H1 (cell line): ENCODE measurements around the gene SMTN. TPM values are rescaled to one million over a fixed set of nuclear protein-coding genes. Genes with fewer than 3 reads are reported as not detected.

Experiments
- ASH2L ChIP-seq: fragments of 200-600, 300-600 bp; sonication (generic); IDR thresholded peaks from one replicate; pipeline ENCODE4 v1.7.1; 2017; ENCODE audit warnings: low read length
- BACH1 ChIP-seq: IDR thresholded peaks from 2 replicates; pipeline ENCODE4 v1.6.1; 2012; ENCODE audit warnings: low read length, improper control_type of control experiment
- BCL11A ChIP-seq, 2 experiments: IDR thresholded peaks; one replicate each; pipeline ENCODE4 v1.6.1; 2011; ENCODE audit warnings: low read depth in 2 of 2, low read length in 2 of 2, mild to moderate bottlenecking in 2 of 2
- EGR1 ChIP-seq: IDR thresholded peaks from 2 replicates; pipeline ENCODE4 v1.6.1; 2011; ENCODE audit warnings: low read depth, low read length, borderline replicate concordance
- EZH2 ChIP-seq: fragments of 200-600 bp; sonication (generic); IDR thresholded peaks from 2 replicates; pipeline ENCODE4 v1.7.1; 2012; ENCODE audit warnings: low read depth, mild to moderate bottlenecking, moderate library complexity, low read length, inconsistent platforms; ENCODE audit not compliant: severe bottlenecking
- HDAC6 ChIP-seq: IDR thresholded peaks from one replicate; pipeline ENCODE4 v1.7.1; 2012; ENCODE audit warnings: low read depth, mild to moderate bottlenecking, inconsistent platforms, low read length, moderate library complexity
- NANOG ChIP-seq: IDR thresholded peaks from 2 replicates; pipeline ENCODE4 v1.6.1; 2011; ENCODE audit warnings: low read length, low read depth, mild to moderate bottlenecking, inconsistent platforms; ENCODE audit not compliant: insufficient read depth, poor library complexity, severe bottlenecking
- RNF2 ChIP-seq: fragments of 200-900, 300-1000 bp; sonication (generic); IDR thresholded peaks from 2 replicates; pipeline ENCODE4 v1.7.1; 2016; ENCODE audit warnings: borderline replicate concordance, low read depth, mild to moderate bottlenecking, antibody characterized with exemption, low read length; ENCODE audit not compliant: poor library complexity, severe bottlenecking; ENCODE audit errors: missing control alignments
- SP2 ChIP-seq: IDR thresholded peaks from 2 replicates; pipeline ENCODE4 v1.6.1; 2012; ENCODE audit warnings: mild to moderate bottlenecking, low read length, inconsistent platforms
- SUZ12 ChIP-seq: fragments of 200-600 bp; sonication (generic); IDR thresholded peaks from 2 replicates; pipeline ENCODE4 v1.6.1; 2012; ENCODE audit warnings: mild to moderate bottlenecking, inconsistent platforms, low read length, moderate library complexity, mixed read lengths
- TAF7 ChIP-seq: optimal IDR thresholded peaks from 2 replicates; pipeline ENCODE3; 2011; ENCODE audit warnings: low read depth, mild to moderate bottlenecking, inconsistent platforms, low read length, moderate library complexity, borderline replicate concordance
- polyA plus RNA-seq, 7 experiments: library from polyadenylated mRNA; depleted of rRNA in 3 of 7; stranded (reverse) in 5 of 7; unstranded in 2 of 7; fragments of >200 nt in 5 of 7; fragments of 200-250 nt in 2 of 7; gene quantifications; 1 replicate in 5 of 7; 2 replicates in 1 of 7; 4 replicates in 1 of 7; pipeline versions ENCODE4 v1.2.1 to v1.2.3, GENCODE V29; 2011 to 2013; ENCODE audit warnings: missing spikeins in 2 of 7, mixed read lengths in 2 of 7
- total RNA-seq: library from RNA; stranded (reverse); fragmentation: NEBNext Ultra II Directional; extraction: Animal tissue kit (Norgen Biotek cat#: 25700); gene quantifications from 2 replicates; pipeline ENCODE4 v1.2.1, GENCODE V29; 2021

The SMTN gene
- total and polyA plus RNA-seq, 2 of the 8 experiments (the other 6 are each of a cell fraction or from before 2014, with no cell fraction given), result 12.3 to 20.8 TPM

DNA sequence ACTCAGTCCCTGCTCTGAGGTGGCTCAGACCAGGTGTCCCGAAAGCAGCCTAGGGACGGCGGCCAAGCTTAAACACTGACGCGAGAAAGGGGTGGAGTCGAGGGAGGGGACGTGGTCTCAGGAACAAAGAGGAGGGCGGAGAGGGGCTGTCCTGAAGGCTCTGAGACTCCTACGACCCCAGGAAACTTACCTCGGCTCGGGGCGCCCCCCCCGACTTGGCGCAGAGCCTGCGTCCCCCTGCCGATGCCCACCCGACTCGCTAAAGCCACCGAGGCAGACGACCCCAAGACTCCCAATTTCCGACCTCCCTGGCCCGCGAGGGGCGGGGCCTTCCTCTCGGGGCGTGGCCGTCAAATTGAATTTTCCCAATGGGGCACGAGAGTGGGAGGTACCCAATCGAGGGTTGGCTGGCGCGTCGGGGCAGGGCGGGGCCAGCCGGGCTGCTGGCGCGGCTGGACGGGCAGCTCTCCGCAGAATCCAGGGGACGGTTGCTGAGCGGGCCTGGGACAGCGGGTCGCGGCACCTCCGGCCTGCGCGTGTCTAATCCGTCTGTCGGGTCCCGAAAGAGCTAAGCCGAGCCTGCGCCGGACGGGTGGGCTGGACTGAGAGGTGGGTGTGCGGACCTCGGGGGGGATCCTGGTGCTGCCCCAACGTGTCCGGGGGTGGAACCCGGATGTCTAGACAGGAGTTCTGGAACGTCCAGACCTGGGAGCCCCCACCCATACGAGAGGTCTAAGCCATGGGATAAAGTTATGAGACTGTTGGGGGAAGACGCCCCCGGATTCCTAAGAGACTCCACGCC lies at the start of gene SMTN (continued):
- TF ChIP-seq TAF7 (peak; percentile 54), SUZ12 (no peak), NANOG (no peak), BCL11A (IDR thresholded peaks at IDR 0.05; ENCODE audit: low read depth in 2 of 2, low read length in 2 of 2) (no peak), EZH2 (no peak), ASH2L (peak; percentile 32), HDAC6 (no peak), EGR1 (no peak), RNF2 (no peak), BACH1 (no peak), SP2 (no peak)
